GM19455 (cell line): Measurements from ENCODE around the gene EID2.

ENCODE experiments used
- ATAC-seq: cut with Tn5 transposase; IDR thresholded peaks from one replicate; pipeline ENCODE4 v1.9.1; 2021; ENCODE audit not compliant: unreplicated experiment

EID2 gene, protein sequence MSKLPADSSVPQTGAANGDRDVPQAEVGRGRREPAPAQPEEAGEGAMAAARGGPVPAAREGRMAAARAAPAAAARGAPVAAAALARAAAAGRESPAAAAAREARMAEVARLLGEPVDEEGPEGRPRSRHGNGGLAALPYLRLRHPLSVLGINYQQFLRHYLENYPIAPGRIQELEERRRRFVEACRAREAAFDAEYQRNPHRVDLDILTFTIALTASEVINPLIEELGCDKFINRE

DNA sequence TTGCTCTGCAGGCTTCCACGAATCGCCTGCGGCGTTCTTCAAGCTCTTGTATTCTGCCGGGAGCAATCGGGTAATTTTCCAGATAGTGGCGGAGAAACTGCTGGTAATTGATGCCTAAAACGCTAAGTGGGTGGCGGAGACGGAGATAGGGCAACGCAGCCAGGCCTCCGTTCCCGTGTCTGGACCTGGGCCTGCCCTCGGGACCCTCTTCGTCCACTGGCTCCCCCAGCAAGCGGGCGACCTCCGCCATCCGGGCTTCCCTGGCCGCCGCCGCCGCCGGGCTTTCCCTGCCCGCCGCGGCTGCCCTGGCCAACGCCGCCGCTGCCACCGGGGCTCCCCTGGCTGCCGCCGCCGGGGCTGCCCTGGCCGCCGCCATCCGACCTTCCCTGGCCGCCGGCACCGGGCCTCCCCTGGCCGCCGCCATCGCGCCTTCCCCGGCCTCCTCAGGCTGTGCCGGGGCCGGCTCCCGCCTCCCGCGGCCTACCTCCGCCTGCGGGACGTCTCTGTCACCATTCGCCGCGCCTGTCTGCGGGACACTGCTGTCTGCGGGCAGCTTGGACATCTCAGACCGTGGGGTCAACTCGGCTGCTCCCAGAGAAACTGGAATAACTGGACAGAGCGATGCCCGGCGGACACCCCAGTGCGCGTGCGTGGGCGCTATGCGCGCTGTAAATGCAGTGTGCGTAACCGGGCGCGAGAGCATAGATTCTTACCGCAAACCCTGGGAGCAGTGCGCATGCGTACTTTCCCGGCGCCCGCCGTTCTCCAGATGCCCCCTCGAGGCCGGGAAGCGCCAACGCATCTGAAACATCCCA, at the start of gene EID2:
EID2 (minus strand) TSS at position 644 of the 815 bp plus-strand sequence; CDS start at position 562, 82 bp downstream.
- ATAC-seq, result peak; percentile 78

DNA sequence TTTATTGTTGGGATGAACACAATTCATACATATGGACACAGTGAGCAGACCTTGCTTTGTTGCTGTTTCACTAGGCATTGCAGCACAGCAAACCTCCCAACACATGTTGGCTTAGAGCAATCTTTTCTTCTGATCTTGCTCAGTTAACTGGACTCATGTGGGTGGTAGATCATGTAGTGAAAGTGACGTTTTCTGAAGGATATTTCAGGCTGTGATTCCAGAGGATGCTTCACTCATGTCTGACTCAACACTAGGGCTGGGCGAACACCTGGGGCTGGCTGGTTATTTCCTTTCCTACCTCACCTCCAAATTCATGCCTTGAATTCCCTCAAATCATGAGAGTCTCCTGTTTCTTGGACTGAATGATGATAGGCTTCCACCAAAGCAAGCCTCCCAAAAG, 48.1 kb upstream of the EID2 start:
- no peak for ATAC-seq

DNA sequence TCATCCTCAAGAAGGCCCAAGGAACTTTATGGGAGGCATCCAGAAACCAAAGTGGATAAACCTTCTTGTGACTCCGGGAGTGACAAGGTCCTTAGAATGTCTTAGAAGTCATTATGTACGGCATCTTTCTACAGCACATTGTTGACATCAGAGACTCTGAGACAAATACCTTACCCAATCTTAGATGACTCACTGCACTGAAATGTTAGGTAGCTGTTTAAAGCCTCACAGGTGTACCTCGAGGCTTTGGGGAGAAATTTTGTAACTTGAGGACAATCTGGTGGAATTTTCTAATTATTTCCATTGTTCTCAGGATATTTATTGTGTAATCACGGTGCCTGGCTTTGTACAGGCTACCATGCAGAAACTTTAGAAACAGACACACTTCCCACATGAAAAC, 47.5 kb upstream of the EID2 start:
- no peak for ATAC-seq

DNA sequence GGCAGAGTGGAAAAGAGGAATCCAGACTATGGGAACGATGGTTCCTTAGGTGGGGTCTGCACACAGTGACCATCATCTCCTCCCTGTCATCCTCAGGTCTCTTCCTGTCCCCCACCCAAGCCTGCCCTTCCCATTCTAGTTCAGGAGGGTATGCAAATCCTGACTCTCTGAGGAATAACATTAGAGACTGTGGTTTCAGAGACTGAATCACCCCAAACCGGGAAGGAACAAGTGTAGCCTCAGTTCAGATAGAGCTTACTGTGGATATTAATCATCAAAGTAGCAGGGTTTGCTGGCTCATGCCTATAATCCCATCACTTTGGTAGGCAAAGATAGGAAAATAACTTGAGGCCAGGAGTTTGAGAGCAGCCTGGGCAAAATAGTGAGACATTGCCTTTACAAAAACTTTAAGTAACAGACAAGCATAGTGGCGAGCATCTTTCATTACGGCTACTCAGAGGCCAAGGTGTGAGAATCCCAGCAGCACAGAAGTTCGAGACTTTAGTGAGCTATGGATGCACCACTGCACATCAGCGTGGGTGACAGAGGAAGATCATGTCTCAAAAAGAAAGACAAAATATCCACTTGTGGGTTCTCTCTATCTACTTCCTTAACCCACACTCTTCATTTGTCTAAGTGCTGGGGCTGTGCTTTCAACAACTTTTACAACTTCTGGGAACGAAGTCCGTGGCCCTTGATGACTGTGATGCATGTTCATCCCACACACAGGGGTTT, 43.1 kb upstream of the EID2 start:
- no peak for ATAC-seq

DNA sequence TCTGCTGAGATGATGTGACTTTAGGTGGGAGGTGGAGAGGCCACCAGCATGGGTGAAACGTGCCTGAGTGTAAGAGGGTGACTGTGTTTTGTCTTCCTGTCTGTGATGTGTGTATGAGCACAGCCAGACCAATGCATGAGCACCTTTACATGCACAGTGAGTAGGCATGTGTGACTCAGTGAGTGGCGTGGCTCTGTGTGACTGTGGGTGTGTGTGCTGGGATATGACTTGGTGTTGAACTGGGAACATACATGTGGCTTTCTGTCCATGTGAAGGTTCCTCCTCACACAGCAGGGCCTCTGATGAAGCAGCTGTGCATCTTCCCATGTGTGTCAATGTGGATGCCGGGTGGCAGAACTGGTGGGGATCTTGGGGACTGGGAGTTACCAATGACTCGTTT, 42.5 kb upstream of the EID2 start:
- no peak for ATAC-seq

DNA sequence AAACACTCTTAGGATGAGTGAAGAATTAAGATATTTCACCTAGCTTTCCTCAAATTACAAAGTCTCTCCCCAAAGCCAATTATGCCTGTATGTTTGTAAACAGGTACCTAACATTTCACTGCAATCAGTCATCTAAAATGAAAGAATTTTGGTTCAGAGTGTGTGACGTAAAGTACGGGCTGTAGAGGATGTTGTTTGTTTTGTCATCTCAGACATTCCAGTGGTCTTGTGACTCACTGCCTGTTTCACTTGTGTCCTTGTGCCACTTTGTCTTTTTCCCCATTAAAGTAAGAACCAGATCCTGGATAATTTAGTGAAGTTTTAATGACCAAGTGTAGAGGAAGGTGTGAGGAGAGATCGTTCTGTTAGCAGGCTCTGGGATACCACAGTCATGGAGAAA, 28.6 kb upstream of the EID2 start:
- ATAC-seq, result no peak

DNA sequence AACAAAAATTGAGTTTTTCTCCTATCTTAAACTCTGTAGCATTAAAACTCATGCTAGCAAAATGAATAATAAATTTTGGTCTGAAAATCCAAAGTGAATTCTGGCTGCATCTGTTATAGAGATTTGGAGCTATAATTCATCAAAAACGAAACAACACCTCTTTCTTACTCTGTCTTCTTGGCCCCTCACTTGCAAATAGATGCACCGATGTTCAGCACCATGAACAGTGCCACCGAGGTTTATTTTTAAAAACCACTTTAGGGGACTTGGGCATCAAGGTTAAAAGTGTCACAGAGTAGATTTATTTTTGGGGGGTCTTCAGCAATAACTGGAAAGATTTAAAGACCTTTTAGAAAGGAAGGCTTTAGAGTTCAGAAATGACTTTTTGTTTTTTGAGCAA, 26.1 kb upstream of the EID2 start:
- no peak for ATAC-seq

DNA sequence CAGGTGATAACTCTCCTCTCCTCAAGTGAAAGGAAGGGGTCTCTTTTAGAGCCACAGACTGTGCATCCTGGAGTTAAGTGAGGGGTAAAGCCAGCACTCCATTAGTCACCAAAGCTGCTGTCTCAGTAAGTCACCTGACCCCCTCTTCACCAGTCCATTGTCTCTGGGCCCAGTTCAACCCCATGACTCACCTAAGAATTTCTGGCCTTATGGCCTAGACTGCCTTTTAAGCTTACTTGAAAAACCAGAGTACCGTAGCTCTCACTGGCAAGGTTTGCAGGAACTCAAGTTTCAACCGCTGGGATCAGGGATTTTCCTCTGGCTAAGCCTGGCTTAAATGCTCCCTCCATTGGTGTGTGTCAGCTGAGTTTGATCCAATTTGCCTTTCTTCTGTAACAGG, 23.4 kb upstream of the EID2 start:
- no peak for ATAC-seq

DNA sequence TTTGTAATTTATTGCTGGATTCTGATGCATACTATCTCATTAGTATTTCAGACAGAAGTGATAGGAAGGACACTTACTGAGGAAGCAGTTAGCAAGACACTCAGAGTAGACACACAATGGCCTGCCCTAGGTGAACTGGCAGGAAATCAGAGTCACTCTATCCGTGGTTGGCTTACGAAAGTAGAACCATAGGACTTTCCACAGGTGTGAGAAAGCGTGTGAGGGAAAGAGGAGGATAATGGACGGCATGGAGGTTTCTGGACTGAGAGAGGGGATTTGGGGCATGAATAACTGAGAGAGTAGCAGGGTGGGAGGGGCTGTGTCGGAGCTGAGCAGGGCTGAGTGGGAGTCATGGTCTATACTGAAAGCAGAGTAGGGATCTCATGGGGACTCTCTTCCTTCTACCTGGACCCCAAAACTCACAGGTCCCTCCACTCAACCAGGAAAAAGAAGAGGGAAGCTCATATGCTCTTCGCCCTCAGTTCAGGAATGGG, 18.7 kb upstream of the EID2 start:
- ATAC-seq, result no peak

DNA sequence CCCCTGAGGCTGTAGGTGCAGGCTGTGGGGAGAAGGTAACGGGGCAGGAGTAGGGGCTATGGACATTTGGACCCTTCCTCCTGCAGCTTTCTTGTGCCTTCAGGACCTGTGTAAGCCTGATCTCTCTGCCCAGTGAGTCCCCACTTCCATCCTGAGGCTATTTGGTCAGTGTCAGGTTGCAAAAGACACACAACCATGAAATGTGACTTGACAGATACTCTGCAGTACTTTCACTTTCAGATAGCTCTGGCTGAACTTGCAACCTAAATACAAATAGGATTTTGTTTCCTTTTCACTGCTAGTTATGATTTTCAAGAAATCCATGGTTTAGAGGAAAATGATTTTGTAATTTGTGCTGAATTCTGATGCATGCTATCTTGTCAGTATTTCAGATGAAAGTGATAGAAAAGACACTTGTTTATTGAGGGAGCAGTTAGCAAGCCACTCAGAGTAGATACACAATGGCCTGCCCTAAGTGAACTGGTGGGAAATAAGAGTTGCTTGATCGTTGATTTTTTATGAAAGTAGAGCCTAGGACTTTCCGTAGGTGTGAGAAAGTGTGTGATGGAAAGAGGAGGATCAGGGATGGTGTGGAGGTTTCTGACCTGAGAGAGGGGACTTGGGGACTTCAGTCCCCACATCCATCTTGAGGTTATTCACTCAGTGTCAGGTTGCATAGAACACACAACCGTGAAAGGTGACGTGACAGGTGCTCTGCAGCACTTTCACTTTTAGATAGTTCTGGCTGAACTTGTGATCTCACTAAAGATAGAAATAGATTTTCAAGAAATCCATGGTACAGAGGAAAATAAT, 18.1 kb upstream of the EID2 start:
- no peak for ATAC-seq

DNA sequence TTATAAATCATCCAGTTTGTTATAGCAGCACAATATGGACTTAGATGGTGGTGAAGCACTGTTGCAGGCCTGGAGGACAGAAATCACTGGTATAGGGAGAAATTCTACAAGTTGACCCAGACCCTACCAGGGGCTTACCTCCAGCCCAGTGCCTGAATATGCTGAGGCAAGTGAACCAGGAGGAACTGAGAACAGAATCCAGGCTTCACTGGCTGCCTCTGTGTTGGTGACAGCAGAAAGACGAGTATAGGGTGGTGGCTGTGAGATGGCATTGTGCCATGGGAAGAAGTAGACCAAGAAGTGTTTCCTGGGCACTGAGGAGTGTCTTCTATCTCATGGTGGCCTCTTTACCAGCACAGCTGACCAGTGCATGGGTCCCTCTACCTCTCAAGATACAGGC, 15.9 kb upstream of the EID2 start:
- no peak for ATAC-seq

DNA sequence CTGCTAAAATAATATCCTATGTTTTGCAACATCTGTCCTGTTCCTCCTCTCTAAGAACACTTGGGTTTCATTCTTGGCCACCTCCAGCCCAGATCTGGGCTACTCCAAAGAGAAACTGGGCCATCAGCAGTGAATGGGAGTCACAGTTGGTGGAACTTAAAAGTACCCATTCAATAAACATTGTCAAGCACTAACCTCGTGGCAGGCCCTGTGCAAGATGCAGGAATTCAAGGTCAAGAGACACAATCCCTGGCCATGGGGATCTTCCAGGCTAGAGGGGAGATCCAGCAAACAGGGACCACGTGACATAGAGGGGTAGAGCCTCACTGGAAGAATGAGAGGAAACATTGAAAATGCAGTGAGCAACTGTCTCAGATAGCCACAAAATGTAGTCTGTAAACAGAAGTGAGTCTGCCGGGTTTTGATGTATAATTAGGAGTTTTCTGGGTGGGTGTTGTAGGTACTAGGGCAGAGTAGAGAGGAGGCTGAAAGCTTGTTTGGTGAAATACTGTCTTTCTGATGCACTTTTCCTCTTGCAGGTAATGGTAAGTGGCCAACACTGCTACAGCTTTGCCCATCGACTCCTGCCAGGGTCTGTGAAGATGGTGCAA, 14.8 kb upstream of the EID2 start:
- no peak for ATAC-seq

DNA sequence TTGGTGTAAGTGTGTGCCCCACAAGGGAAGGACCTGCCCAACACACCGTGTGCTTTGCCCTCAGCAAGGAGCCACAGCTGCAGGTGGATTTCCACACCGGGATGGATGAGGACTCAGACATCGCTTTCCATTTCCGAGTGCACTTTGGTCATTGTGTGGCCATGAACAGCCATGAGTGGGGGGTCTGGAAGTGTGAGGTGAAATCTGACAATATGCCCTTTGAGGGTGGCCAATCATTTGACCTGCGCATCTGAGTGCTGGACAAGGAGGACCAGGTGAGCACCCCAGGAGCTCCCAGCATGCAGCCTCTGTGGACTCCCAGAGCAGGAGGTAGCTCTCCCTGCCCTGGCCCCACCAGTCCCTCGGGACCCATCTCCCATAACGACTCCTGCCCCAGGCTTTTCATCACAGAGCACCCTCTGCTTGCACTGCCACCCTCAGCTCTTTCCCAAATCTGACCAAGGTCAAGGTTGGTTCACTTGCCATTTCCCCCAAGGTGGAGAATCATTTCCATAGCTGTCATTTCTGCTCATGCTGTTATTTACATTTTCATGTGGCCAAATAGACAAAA, 13.2 kb upstream of the EID2 start:
- no peak for ATAC-seq

DNA sequence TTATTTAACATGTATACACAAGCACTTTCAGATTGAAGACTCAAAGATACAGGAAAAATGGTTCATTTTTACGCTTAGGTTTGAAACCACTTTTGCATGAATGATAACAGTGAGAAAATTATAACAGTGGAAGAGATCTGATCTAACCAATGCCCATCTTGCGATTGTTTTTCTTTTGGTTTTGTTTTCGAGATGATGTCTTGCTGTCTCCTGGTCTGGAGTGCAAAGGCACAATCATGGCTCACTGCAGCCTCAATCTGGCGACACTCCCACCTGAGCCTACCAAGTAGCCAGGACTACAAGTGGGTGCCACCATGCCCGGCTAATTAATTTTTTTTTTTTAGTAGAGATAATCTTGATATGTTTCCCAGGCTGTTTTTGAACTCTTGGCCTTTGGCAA, 10.2 kb upstream of the EID2 start:
- no peak for ATAC-seq

DNA sequence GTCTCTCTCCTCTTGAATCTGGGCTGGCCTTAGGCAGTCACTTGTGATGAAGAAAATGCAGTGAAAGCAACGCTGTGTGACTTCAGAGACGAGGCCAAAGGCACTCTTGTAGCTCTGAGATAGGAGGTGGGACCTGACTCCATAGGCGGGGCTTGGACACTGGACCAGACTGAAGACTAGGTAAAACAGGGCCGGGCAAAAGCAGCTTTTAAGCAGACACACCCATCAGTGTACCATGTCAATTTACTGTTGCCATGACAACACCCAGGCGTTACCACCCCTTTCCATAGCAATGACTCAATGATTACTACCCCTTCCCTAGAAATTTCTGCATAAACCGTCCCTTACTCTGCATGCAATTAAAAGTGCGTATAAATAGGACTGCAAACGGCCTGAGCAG, 6.6 kb upstream of the EID2 start:
- ATAC-seq, result no peak

DNA sequence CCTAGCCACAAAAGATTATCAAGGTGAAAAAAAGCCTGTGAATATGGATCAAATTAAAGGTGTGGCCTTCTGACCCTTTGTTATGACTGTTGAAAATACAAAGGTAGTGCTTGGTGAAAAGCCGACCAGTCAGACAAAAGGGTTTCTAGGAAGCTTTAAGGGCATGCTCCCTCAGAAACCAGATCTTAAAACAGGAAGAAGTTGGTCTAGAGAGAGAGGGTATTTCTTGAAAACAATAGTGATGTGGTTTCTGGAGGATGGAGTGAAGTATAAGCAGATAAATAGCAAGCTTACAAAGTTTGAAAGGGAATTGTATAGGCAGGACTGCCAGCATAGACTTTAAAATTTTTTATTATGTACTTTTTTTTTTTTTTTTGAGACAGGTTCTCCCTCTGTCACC, 5.0 kb upstream of the EID2 start:
- ATAC-seq, result no peak

DNA sequence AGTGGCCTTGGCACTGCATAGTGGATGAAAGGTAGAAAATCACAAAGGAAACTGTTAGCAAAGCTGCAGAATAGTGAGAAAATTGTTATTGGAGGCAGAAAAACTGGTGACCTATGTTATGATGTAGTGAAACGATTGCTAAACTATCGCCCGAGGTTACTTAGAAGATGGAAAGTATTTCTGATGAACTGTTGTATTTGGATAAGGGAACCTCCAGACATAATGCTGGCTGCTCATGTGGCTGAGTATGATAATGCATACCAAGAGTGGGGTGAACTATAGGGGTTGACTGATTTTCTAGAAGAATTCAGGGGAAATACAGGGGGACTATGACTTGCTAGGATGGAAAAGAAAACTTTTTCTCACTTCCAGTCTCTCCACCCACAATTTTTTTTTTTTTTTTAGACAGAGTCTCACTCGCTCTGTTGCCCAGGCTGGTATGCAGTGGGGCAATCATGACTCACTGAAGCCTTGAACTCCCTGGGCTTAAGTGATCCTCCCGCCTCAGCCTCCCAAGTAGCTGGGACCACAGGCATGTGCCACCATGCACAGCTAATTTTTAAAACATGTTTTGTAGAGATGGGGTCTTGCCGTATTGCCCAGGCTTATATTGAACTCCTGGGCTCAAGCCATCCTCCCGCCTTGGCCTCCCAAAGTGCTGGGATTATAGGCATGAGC, 4.4 kb upstream of the EID2 start:
- ATAC-seq, result no peak

DNA sequence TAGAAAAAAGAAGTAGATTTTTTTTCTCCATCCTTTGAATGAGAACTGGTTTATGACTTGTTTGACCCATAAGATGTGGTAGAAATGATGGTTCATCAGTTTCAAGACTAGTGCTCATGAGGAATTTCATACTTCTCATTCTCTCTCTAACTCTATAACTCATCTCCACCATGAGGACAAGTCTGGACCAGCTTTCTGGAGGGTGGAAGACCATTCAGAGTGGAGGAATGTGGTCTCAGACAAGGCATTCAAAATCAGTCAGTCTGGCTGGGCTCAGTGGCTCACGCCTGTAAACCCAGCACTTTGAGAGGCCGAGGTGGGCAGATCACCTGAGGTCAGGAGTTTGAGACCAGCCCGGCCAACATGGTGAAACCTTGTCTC, 3.5 kb upstream of the EID2 start:
- ATAC-seq, result no peak

DNA sequence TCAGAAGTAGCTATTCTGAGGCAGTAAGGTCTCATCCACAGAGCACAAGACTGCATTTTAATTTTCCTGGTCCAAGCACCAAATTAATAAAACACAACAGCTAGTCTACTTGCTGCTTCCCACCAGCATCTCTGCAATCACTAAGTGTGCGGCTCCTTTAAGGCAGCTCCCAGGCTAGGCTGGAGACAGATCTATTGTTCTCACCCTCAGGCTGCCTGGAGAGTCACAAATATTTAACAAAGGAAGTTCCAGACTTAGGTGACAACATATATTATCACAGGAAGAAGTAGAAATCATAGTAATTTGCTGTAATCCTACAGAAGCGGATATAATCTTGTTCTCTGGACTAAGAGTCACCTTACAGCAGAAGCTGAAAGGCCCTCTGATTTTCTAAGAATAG, 2.2 kb upstream of the EID2 start:
- ATAC-seq, result no peak

DNA sequence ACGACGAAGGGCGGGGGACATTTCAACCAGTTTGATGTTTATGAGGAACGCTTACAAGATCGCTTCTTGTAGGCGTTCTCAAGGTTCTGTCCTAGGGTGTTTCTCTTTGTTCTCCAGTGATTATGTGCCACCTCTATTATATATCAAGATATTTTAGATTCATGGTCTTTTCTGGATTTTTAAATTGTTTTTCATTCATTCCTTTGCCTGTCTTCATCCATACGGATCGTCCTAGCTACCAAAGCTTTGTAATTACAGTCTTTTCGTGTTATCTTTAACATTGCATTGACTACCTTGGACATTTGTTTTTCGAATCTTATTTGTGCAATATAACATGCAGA, 342 bp upstream of the EID2 start:
- no peak for ATAC-seq
